Naive thymus-derived CD4-positive, alpha-beta T cell (primary cell): ENCODE data around the gene LRRN4CL. TPM values are rescaled to one million over a fixed set of nuclear protein-coding genes. Genes with fewer than 3 reads are reported as not detected.

Experiments used
- ATAC-seq: fragments of 150-1000 bp; cut with Tn5 transposase; 2 replicates; pipeline ENCODE4 v1.10.0; 2021; ENCODE audit warnings: mild to moderate bottlenecking, moderate library complexity
- CTCF ChIA-PET: fragments of 350-600 bp; sonication (Branson Sonifier 250); formaldehyde crosslinking; loops from one replicate; lab custom pipeline; 2021; ENCODE audit warnings: antibody characterized with exemption; lab: Charles Lee
- POLR2A ChIA-PET: fragments of 350-600 bp; sonication (Branson Sonifier 250); formaldehyde crosslinking; loops from one replicate; lab custom pipeline; 2021; ENCODE audit warnings: antibody characterized with exemption, inconsistent platforms; lab: Charles Lee
- DNase-seq, 9 donors: peaks; one replicate each; pipeline versions ENCODE4 v3.0.0 to v3.0.0-alpha.2; 2020 to 2022; ENCODE audit warnings: mixed read lengths in 1 of 9
- H3K27ac ChIP-seq: one replicate; pipeline ENCODE4 v1.7.0; 2013; ENCODE audit warnings: mild to moderate bottlenecking, low read depth, low read length, moderate library complexity
- H3K27me3 ChIP-seq, 2 donors: one replicate each; pipeline ENCODE4 v1.7.0; 2013; ENCODE audit warnings: low read length in 2 of 2, mild to moderate bottlenecking in 2 of 2, moderate library complexity in 2 of 2; ENCODE audit not compliant: control insufficient read depth in 2 of 2, insufficient read depth in 2 of 2
- H3K36me3 ChIP-seq, 3 experiments: 1 replicate in 2 of 3; 2 replicates in 1 of 3; pipeline ENCODE4 v1.7.0; 2013; ENCODE audit warnings: low read length in 3 of 3, mild to moderate bottlenecking in 3 of 3, moderate library complexity in 1 of 3; ENCODE audit not compliant: insufficient read depth in 3 of 3, control insufficient read depth in 2 of 3
- H3K4me1 ChIP-seq, 2 donors: one replicate each; pipeline ENCODE4 v1.7.0; 2013; ENCODE audit warnings: low read length in 2 of 2, mild to moderate bottlenecking in 2 of 2, moderate library complexity in 1 of 2; ENCODE audit not compliant: control insufficient read depth in 2 of 2, insufficient read depth in 2 of 2
- H3K4me3 ChIP-seq: 2 replicates; pipeline ENCODE4 v1.7.0; 2013; ENCODE audit warnings: mild to moderate bottlenecking, low read length
- H3K9me3 ChIP-seq, 3 experiments: 1 replicate in 2 of 3; 2 replicates in 1 of 3; pipeline ENCODE4 v1.7.0; 2013; ENCODE audit warnings: low read length in 3 of 3; ENCODE audit not compliant: control insufficient read depth in 2 of 3
- H3K27ac Mint-ChIP-seq, 9 donors: one replicate each; pipeline ENCODE4 v1.8.0; 2020 to 2022; ENCODE audit warnings: mixed read lengths in 9 of 9, mild to moderate bottlenecking in 8 of 9, moderate library complexity in 5 of 9, inconsistent platforms in 2 of 9
- H3K27me3 Mint-ChIP-seq, 5 donors: one replicate each; pipeline ENCODE4 v1.8.0; 2021 to 2022; ENCODE audit warnings: mixed read lengths in 5 of 5, mild to moderate bottlenecking in 1 of 5
- H3K36me3 Mint-ChIP-seq, 5 donors: one replicate each; pipeline ENCODE4 v1.8.0; 2020 to 2022; ENCODE audit warnings: mixed read lengths in 5 of 5, mild to moderate bottlenecking in 3 of 5, inconsistent platforms in 1 of 5
- H3K4me1 Mint-ChIP-seq, 7 donors: one replicate each; pipeline ENCODE4 v1.8.0; 2020 to 2022; ENCODE audit warnings: mixed read lengths in 7 of 7, mild to moderate bottlenecking in 3 of 7, inconsistent platforms in 1 of 7
- H3K4me3 Mint-ChIP-seq, 10 donors: one replicate each; pipeline ENCODE4 v1.8.0; 2020 to 2022; ENCODE audit warnings: mild to moderate bottlenecking in 10 of 10, mixed read lengths in 10 of 10, moderate library complexity in 6 of 10, inconsistent platforms in 2 of 10
- H3K9me3 Mint-ChIP-seq, 11 donors: one replicate each; pipeline ENCODE4 v1.8.0; 2020 to 2022; ENCODE audit warnings: mixed read lengths in 11 of 11, mild to moderate bottlenecking in 4 of 11, inconsistent platforms in 1 of 11, moderate library complexity in 1 of 11
- intact Hi-C, 2 donors: fragments of 100-400 bp; cut with micrococcal nuclease; formaldehyde crosslinking; loops; one replicate each; pipeline ENCODE4 v1.15.1; 2023
- polyA plus RNA-seq, 2 donors: library from polyadenylated mRNA; unstranded; fragments of 300-500 nt; fragmentation: Illumina TruSeq; gene quantifications; one replicate each; pipeline ENCODE4 v1.2.3, GENCODE V29; 2021
- total RNA-seq, 6 experiments: library from RNA in 5 of 6; stranded (reverse) in 5 of 6; gene quantifications; 1 replicate in 5 of 6; 2 replicates in 1 of 6; pipeline ENCODE4 v1.2.3 and lab custom pipeline; 2021 to 2026

The LRRN4CL gene
- total and polyA plus RNA-seq, 7 experiments from 2014 or later: 0.12 to 0.38 (median 0.24) TPM; not detected in 4

DNA sequence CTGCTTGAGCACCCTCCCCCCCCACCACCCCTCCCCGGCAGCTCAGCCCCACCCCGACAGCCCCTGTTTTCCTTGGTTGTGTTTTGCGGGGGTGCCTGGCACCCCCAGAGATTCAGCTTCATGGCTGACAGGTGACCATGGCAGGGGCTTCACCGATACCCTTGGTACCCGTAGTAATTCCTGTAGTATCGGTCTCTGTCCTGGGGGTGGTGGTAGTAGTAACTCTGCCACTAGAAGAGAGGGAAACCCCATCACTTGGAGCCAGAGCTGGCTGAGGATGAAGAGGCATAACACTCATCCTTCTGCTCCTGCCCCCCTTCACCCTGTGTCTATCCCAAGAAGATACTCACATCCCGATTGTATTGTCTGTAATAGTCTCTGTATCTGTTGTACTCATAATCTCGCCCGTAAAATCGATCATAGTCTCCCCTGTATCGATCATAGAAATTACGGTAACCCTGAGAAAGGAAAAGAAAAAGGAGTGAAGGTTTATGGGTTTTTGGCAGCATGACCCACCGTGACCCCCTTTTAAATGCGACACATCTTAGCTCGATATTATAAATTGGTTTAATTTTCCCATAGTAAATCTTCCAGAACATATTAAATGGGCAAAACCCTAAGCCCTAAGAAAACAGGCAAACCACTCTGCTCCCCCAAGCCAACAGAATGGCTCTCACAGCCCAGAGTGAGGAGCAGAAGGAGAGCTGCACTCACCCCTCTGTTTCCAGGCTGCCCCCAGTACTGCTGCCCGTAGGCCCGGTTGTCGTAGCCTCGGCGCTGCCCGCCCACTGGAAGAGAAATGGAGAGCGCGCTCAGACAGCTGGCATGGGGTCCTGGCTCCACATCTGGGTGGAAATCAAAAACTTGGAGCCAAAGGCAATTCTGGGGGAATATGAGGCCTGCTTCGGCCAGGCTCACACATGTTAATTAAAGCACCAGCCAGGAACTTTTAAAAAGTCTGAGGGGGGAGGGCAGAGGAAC lies 26.1 kb upstream of the LRRN4CL start:
- Mint-ChIP-seq H3K27me3 (no peaks in the 10 kb centered on the region), H3K36me3 (peaks cover 8 to 65% (median 47%) of the 10 kb centered on the region in 5 donors), H3K4me3 (peak overlapping the region in 1 of 10 donors; percentile 33), H3K9me3 (no peaks in the 10 kb centered on the region), H3K4me1 (peaks cover 7 to 68% (median 50%) of the 10 kb centered on the region in 7 donors), H3K27ac (peak overlapping the region in 7 of 9 donors; percentile 32 to 86 (median 62))
- ATAC-seq (no peak), DNase-seq (no peak)
- ChIA-PET CTCF (no interaction called here), POLR2A (interaction anchor here (0.6 to 17.5 kb wide), 12 partner anchors 5 to 163 kb away, joined by 3 to 347 read pairs (median 6); partner anchors contain the start of genes B3GAT3, BSCL2, C11orf98 and CSKMT)
- Histone ChIP-seq H3K4me1 (peaks cover 3 to 13% of the 10 kb centered on the region in 2 donors), H3K27me3 (no peaks in the 10 kb centered on the region), H3K9me3 (no peaks in the 10 kb centered on the region), H3K27ac (peak overlapping the region; percentile 52), H3K4me3 (no peak overlapping the region), H3K36me3 (peaks cover 39 to 78% (median 46%) of the 10 kb centered on the region in 3 experiments)
- intact Hi-C loops: no loop called here

- Mint-ChIP-seq H3K4me3 (peak overlapping the region in 1 of 10 donors; percentile 76), H3K9me3 (peaks cover 0 to 4% (median 0%) of the 10 kb centered on the region in 11 donors), H3K4me1 (peaks cover 11 to 77% (median 55%) of the 10 kb centered on the region in 7 donors), H3K27me3 (no peaks in the 10 kb centered on the region), H3K27ac (peak overlapping the region in 8 of 9 donors; percentile 51 to 94 (median 74)), H3K36me3 (peaks cover 8 to 61% (median 34%) of the 10 kb centered on the region in 5 donors)
- Histone ChIP-seq H3K4me3 (no peak overlapping the region), H3K27ac (peak overlapping the region; percentile 22), H3K4me1 (peaks cover 18 to 27% of the 10 kb centered on the region in 2 donors), H3K36me3 (peaks cover 33 to 57% (median 34%) of the 10 kb centered on the region in 3 experiments), H3K9me3 (no peaks in the 10 kb centered on the region), H3K27me3 (no peaks in the 10 kb centered on the region)
- intact Hi-C loops: no loop called here
- ChIA-PET CTCF (interaction anchor here (1.0 kb wide), 1 partner anchor 19 kb away, joined by 3 read pairs; no protein-coding TSS in a partner anchor), POLR2A (interaction anchor here (0.6 to 13.6 kb wide), 4 partner anchors 10 to 59 kb away, joined by 3 to 347 read pairs (median 4); partner anchors contain the start of genes HNRNPUL2, TTC9C and ZBTB3)
- ATAC-seq: no peak
- no peak for DNase-seq
Measured at GRCh38 chr11:62713343-62713742, 24.0 kb upstream of the LRRN4CL start.

DNA sequence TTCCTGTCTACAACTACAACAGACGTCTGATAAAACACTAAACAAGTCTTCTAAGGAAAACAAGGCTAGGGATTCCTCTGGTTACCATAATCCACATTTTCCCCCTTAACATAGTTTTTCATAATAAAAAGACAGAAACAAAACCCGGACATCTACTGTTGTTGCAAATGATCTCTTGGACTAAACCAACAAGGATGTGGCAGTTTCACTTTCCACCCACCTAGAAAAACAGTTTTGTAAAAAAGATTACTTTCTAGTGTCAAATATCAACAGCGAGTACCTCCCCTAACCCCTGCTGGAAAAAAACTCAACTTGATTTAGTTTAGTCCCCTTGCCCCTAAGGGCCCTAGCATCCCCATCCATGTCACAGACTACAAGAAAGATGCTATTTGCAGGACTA lies 23.5 kb upstream of the LRRN4CL start:
- Mint-ChIP-seq H3K27ac (peak overlapping the region; percentile 51 to 94 (median 72)), H3K36me3 (peaks cover 8 to 56% (median 29%) of the 10 kb centered on the region in 5 donors), H3K9me3 (peaks cover 0 to 4% (median 0%) of the 10 kb centered on the region in 11 donors), H3K4me1 (peaks cover 8 to 77% (median 55%) of the 10 kb centered on the region in 7 donors), H3K4me3 (peak overlapping the region in 4 of 10 donors; percentile 29 to 76 (median 48)), H3K27me3 (no peaks in the 10 kb centered on the region)
- DNase-seq (no peak), ATAC-seq (no peak)
- H3K27ac ChIP-seq: no peak overlapping the region
- peaks cover 28 to 53% (median 29%) of the 10 kb centered on the region in 3 experiments for H3K36me3 ChIP-seq
- H3K4me1 ChIP-seq: peaks cover 21 to 32% of the 10 kb centered on the region in 2 donors
- no peak overlapping the region for H3K4me3 ChIP-seq
- ChIA-PET CTCF (interaction anchor here (0.6 to 1.0 kb wide), 2 partner anchors 19 to 57 kb away, joined by 3 read pairs; no protein-coding TSS in a partner anchor), POLR2A (interaction anchor here (0.8 to 13.6 kb wide), 2 partner anchors 10 to 27 kb away, joined by 3 to 347 read pairs; partner anchors contain the start of genes HNRNPUL2 and TTC9C)
- H3K27me3 ChIP-seq: no peaks in the 10 kb centered on the region
- intact Hi-C loops: no loop called here
- no peaks in the 10 kb centered on the region for H3K9me3 ChIP-seq

DNA sequence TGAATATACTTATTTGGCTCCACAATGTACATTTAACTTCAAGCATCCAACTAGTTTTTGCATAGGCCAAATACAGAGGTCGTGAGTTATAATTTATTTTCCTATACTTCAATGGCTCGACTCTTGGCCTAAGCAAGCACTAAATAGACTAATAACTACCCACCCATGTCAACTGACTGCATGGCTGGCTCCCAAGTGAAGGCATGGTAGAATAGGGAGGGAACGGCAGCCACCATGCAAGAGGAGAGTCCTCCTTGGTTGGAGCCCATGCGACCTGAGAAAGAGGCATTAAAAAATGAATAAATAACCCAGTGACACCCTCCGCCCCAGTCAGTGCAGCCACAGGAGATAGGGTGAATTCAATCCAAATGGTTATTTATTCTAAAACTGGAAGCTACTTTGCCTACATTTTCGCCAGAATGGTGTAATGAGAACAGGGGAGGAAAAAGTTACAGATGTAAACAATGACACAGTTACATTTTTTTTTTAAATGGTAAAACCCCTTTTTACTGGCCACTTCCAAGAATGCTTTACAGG lies 23.0 kb upstream of the LRRN4CL start:
- peaks cover 0 to 4% (median 0%) of the 10 kb centered on the region in 11 donors for H3K9me3 Mint-ChIP-seq
- no peak overlapping the region for H3K27ac ChIP-seq
- H3K27me3 ChIP-seq: no peaks in the 10 kb centered on the region
- no peaks in the 10 kb centered on the region for H3K27me3 Mint-ChIP-seq
- intact Hi-C loops: no loop called here
- H3K4me3 ChIP-seq: no peak overlapping the region
- POLR2A ChIA-PET: interaction anchor here (0.6 to 13.6 kb wide), 5 partner anchors 11 to 135 kb away, joined by 3 to 347 read pairs (median 3); partner anchors contain the start of genes C11orf98, CSKMT, HNRNPUL2 and STX5
- ATAC-seq (no peak), DNase-seq (no peak)
- CTCF ChIA-PET: interaction anchor here (0.6 kb wide), 1 partner anchor 57 kb away, joined by 3 read pairs; no protein-coding TSS in a partner anchor
- peaks cover 23 to 47% (median 25%) of the 10 kb centered on the region in 3 experiments for H3K36me3 ChIP-seq
- H3K36me3 Mint-ChIP-seq: peaks cover 8 to 53% (median 26%) of the 10 kb centered on the region in 5 donors
- peak overlapping the region in 5 of 10 donors; percentile 13 to 76 (median 42) for H3K4me3 Mint-ChIP-seq
- H3K9me3 ChIP-seq: no peaks in the 10 kb centered on the region
- H3K4me1 Mint-ChIP-seq: peaks cover 7 to 78% (median 57%) of the 10 kb centered on the region in 7 donors
- peak overlapping the region; percentile 51 to 94 (median 72) for H3K27ac Mint-ChIP-seq
- H3K4me1 ChIP-seq: peaks cover 24 to 37% of the 10 kb centered on the region in 2 donors

DNA sequence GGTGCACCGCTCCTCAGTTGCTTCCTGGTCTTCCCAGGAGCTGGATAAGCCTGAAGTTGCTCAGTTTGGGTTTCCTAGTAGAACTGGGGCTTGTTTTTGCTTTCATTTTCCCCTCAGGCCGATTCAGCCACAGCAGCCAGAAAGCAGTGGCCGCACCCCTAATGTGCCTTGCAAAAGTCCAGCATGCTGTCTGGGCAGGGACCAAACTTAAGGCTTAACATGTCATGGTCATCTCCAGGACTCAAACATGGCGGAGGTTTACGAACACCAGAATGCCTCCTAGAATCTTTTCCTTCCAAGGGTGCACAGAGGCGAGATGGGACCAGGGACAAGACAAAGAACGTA lies 20.6 kb upstream of the LRRN4CL start:
- ATAC-seq: no peak
- Mint-ChIP-seq H3K4me3 (peak overlapping the region; percentile 92 to 99 (median 96)), H3K9me3 (peaks cover 0 to 4% (median 0%) of the 10 kb centered on the region in 11 donors), H3K36me3 (peaks cover 3 to 36% (median 8%) of the 10 kb centered on the region in 5 donors), H3K27ac (peak overlapping the region; percentile 94 to 99 (median 97)), H3K27me3 (no peaks in the 10 kb centered on the region), H3K4me1 (peaks cover 17 to 74% (median 63%) of the 10 kb centered on the region in 7 donors)
- peak overlapping the region; percentile 84 for H3K27ac ChIP-seq
- peak in 2 of 9 donors; percentile 18 to 38 for DNase-seq
- peaks cover 6 to 24% (median 6%) of the 10 kb centered on the region in 3 experiments for H3K36me3 ChIP-seq
- no peaks in the 10 kb centered on the region for H3K27me3 ChIP-seq
- H3K9me3 ChIP-seq: no peaks in the 10 kb centered on the region
- peak overlapping the region; percentile 77 for H3K4me3 ChIP-seq
- POLR2A ChIA-PET: interaction anchor here (1.0 to 13.6 kb wide), 26 partner anchors 13 to 1281 kb away, joined by 3 to 347 read pairs (median 10); partner anchors contain the start of genes C11orf98, CSKMT, EEF1G and HNRNPUL2
- CTCF ChIA-PET: interaction anchor here (1.0 to 1.6 kb wide), 4 partner anchors 17 to 118 kb away, joined by 3 to 6 read pairs (median 4); partner anchors contain the start of genes C11orf98 and HNRNPUL2
- H3K4me1 ChIP-seq: peaks cover 41 to 57% of the 10 kb centered on the region in 2 donors
- intact Hi-C loops: no loop called here
